ENCODE measurements around the gene ADGRB3.

DNA sequence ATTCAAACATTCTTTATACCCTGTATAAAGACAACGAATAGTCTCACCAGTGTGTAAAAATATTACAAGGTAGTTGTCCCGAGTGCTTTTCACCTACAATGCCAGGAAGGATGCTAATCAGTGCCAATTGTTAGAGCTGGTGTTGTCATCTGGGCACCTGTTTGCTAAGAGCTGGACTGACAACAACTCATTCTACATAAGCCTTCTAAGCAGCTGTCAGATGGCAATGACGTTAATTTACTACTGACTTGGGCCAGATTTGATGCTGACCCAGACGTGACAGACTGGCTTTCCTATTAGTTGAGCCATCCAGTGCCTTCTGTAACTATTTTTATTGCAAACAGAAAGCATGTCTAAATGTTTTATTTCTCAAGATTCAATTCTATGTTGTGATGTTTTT lies 355.2 kb downstream of the ADGRB3 start:
- TF ChIP-seq POLR2AphosphoS5 (IDR thresholded peaks at IDR 0.05; ENCODE audit: borderline replicate concordance, low read depth, low read length), result no peak
- TF ChIP-seq EZH2 (IDR thresholded peaks at IDR 0.05), result no peak

All from SK-N-MC (cell line).